ENCODE results near the gene PTH2R. TPM values are rescaled to one million over a fixed set of nuclear protein-coding genes. Genes with fewer than 3 reads are reported as not detected.
"Not testable (repeated sequence)": the region's sequence is repeated elsewhere in the genome, so short reads cannot be mapped to it uniquely, and the experiment has no call there.

The PTH2R gene
- total and polyA plus RNA-seq, 9 donors: 0.11 to 2.2 (median 0.30) TPM; not detected in 1

DNA sequence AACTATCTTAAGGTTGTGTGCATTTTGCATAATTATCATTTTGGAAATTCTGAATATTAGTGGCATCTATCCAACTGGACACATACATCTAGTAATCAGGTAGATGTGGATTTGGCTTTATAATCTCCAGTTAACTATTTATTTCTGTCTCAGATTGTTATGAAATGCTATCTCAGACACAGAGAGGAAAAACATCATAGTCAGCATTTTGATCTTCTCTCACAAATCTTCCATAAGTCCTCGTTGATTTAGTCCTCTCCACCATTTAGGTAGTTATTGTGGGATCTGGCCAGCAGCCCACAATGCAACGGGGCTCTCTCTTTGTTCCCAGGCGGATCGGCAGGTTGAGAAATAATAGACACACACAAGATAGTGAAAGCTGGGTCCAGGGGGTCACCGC lies 75.4 kb downstream of the PTH2R start:
- H3K4me1 ChIP-seq (ENCODE audit: control insufficient read depth, insufficient read depth, low read length); H3K4me3 ChIP-seq (ENCODE audit: low read length); H3K27ac ChIP-seq (ENCODE audit: low read length); H3K27me3 ChIP-seq (ENCODE audit: control insufficient read depth, insufficient read depth, low read length); DNase-seq; H3K9me3 ChIP-seq (replicated peaks; ENCODE audit: control insufficient read depth, low read depth, low read length); H3K36me3 ChIP-seq (ENCODE audit: control insufficient read depth, insufficient read depth, low read length): not testable (repeated sequence)
- WGBS (ENCODE audit: insufficient coverage): no CpG with 5 or more reads among the region's 5 CpGs

DNA sequence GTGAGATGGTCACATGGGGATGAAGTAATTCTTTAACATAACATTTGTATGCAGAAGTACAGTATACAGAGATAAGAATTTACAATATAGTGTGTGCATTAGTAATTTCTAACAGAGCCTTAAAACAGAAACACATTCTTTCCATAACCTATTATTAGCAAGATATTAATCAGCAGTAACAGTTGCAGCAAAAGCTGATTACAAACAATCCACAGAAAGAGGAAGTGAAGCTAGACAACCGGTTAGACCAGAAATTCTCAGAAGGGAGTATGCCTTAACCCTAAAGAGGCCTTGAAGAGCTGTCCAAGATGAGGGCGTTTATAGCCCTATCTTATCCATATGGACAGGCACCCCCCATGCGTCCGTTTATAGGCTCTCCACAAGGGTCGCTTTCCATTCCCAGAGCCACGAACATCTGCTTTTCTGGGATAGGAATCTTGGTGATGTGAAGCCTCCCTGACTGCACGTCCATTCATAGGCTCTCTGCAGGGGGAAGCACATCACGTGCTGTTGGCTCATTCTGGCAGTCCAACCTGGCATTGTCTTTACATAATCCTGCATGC lies 75.9 kb downstream of the PTH2R start:
- H3K9me3 ChIP-seq (replicated peaks; ENCODE audit: control insufficient read depth, low read depth, low read length); H3K4me1 ChIP-seq (ENCODE audit: control insufficient read depth, insufficient read depth, low read length); H3K27ac ChIP-seq (ENCODE audit: low read length); H3K4me3 ChIP-seq (ENCODE audit: low read length); H3K36me3 ChIP-seq (ENCODE audit: control insufficient read depth, insufficient read depth, low read length); H3K27me3 ChIP-seq (ENCODE audit: control insufficient read depth, insufficient read depth, low read length): not testable (repeated sequence)
- peak; percentile 28 for DNase-seq
- WGBS (ENCODE audit: insufficient coverage): no CpG with 5 or more reads among the region's 8 CpGs

DNA sequence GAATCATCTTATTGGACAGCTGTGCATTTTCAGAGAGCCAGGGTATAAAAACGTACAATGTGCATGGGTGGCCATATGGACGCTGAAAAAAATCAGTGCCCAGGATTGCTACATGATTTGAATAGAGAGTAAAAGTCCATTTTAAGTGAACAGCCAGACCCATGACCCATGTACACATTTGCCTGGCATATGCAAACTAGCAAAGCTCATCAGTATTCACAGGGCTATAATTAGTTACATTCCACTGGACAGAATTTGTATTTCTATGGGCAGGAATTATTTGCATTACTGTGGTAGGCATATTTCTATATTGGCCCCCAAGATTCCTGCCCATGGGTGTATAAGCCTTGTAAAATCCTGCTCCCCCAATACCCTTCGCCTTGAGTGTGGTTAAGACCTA lies 78.8 kb downstream of the PTH2R start:
- Histone ChIP-seq H3K4me3 (ENCODE audit: low read length) (no peak overlapping the region), H3K4me1 (ENCODE audit: control insufficient read depth, insufficient read depth, low read length) (no peaks in the 10 kb centered on the region), H3K27me3 (ENCODE audit: control insufficient read depth, insufficient read depth, low read length) (no peaks in the 10 kb centered on the region), H3K36me3 (ENCODE audit: control insufficient read depth, insufficient read depth, low read length) (no peaks in the 10 kb centered on the region), H3K27ac (ENCODE audit: low read length) (no peak overlapping the region), H3K9me3 (replicated peaks; ENCODE audit: control insufficient read depth, low read depth, low read length) (peaks cover 8% of the 10 kb centered on the region)
- DNase-seq: no peak
- whole genome bisulfite sequencing (ENCODE audit: insufficient coverage): 74% methylated on average over 2 of the region's 3 CpGs

DNA sequence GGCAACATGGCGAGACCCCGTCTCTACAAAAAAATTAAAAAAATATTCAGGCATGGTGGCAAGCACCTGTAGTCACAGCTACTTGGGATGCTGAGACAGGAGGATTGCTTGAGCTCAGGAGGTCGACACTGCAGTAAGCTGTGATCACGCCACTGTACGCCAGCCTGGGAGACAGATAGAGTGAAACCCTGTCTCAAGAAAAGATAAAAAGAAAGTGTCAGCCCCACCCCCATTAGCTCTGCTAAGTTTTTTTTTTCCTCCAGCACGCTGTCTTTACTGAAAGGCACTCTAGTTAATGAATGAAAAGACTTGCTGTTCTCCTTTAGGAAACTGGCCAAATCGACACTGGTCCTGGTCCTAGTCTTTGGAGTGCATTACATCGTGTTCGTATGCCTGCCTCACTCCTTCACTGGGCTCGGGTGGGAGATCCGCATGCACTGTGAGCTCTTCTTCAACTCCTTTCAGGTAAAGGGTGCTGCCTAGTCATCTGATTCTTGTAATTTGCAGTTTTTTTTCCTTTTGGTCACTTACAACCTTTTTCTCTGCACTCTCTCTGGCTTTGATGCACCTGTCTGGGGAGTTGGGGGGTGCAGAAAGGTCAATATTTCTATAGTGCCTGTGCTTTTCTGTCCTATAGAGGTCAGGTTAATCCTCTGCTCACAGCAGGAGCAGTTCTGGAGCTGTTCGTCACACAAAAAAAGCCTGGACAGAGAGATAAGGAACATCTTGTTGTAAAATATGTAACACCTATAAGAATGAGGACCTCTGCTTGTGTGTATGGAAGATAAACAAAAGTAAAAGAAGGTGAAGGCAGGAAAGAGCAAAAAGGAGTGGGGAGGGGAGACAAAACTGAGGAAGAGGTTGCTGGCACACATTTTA lies 82.3 kb downstream of the PTH2R start:
- 74% methylated on average over 9 of the region's 12 CpGs for WGBS (ENCODE audit: insufficient coverage)
- H3K27ac ChIP-seq (ENCODE audit: low read length): no peak overlapping the region
- H3K36me3 ChIP-seq (ENCODE audit: control insufficient read depth, insufficient read depth, low read length): no peaks in the 10 kb centered on the region
- peaks cover 2% of the 10 kb centered on the region for H3K9me3 ChIP-seq (replicated peaks; ENCODE audit: control insufficient read depth, low read depth, low read length)
- no peaks in the 10 kb centered on the region for H3K4me1 ChIP-seq (ENCODE audit: control insufficient read depth, insufficient read depth, low read length)
- no peak overlapping the region for H3K4me3 ChIP-seq (ENCODE audit: low read length)
- no peak for DNase-seq
- H3K27me3 ChIP-seq (ENCODE audit: control insufficient read depth, insufficient read depth, low read length): no peaks in the 10 kb centered on the region

DNA sequence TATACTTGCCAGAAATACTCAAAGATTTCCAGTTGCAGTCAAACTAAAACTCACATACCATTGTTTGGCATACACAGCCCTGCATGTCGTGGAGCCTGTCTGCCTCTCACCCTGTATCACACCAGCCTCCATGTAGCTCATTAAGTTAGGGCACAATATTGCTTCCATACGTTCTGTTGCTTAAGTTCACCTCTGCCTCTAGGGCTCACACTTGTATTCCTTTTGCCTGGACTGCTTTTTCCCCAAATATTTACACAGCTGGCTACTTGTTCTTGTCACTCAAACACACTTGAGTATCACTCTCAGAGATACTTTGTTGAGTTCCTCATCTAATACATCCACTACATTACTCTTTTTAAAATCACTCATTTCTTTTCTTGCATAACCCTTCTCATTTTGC lies 83.1 kb downstream of the PTH2R start:
- Histone ChIP-seq H3K36me3 (ENCODE audit: control insufficient read depth, insufficient read depth, low read length) (no peaks in the 10 kb centered on the region), H3K9me3 (replicated peaks; ENCODE audit: control insufficient read depth, low read depth, low read length) (peaks cover 2% of the 10 kb centered on the region), H3K27me3 (ENCODE audit: control insufficient read depth, insufficient read depth, low read length) (no peaks in the 10 kb centered on the region), H3K27ac (ENCODE audit: low read length) (no peak overlapping the region), H3K4me3 (ENCODE audit: low read length) (no peak overlapping the region), H3K4me1 (ENCODE audit: control insufficient read depth, insufficient read depth, low read length) (no peaks in the 10 kb centered on the region)
- 4% methylated on average over 2 of the region's 2 CpGs for WGBS (ENCODE audit: insufficient coverage)
- DNase-seq: no peak

DNA sequence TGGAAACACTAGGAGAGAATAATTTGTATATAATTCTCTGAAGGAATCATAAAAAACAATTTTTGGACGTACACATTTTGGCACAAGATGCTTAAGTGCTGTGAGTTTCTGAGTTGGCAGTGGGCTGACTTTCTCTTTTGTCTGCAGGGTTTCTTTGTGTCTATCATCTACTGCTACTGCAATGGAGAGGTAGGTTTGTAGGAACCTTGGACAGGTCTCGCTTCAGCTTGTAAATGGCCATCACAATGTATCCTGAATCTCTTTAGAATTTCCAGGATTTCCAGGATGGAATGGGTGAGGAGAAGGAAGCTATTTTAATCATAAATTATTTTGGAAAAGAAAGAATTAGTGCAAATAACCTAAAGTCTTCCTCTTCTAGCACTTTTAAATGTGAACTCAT lies 83.9 kb downstream of the PTH2R start:
- no CpG with 5 or more reads among the region's 2 CpGs for WGBS (ENCODE audit: insufficient coverage)
- Histone ChIP-seq H3K4me1 (ENCODE audit: control insufficient read depth, insufficient read depth, low read length) (no peaks in the 10 kb centered on the region), H3K27ac (ENCODE audit: low read length) (no peak overlapping the region), H3K36me3 (ENCODE audit: control insufficient read depth, insufficient read depth, low read length) (no peaks in the 10 kb centered on the region), H3K27me3 (ENCODE audit: control insufficient read depth, insufficient read depth, low read length) (no peaks in the 10 kb centered on the region), H3K9me3 (replicated peaks; ENCODE audit: control insufficient read depth, low read depth, low read length) (peaks cover 2% of the 10 kb centered on the region), H3K4me3 (ENCODE audit: low read length) (no peak overlapping the region)
- DNase-seq: no peak

DNA sequence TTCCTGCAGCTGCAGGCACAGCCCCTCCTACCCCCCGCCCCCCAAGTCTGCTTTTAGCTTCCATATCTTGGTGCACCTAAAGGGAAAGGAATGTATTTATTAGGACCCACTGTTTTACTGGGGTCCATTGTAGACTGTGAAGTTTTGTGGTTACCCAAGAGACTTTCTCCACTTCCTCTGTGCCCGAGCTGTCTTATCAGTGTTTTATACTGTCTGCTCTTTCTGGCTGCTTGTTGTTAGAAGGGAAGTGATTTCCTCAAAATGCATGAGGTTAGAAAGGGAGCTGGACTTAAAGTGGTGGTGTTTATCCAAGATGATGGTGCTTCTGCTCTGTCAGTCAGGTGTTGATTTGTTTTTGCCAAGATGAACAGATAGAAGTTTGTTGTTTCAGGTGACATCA lies 85.0 kb downstream of the PTH2R start:
- no peak for DNase-seq
- H3K27me3 ChIP-seq (ENCODE audit: control insufficient read depth, insufficient read depth, low read length): no peaks in the 10 kb centered on the region
- H3K36me3 ChIP-seq (ENCODE audit: control insufficient read depth, insufficient read depth, low read length): no peaks in the 10 kb centered on the region
- H3K4me3 ChIP-seq (ENCODE audit: low read length): no peak overlapping the region
- H3K4me1 ChIP-seq (ENCODE audit: control insufficient read depth, insufficient read depth, low read length): no peaks in the 10 kb centered on the region
- no peak overlapping the region for H3K27ac ChIP-seq (ENCODE audit: low read length)
- H3K9me3 ChIP-seq (replicated peaks; ENCODE audit: control insufficient read depth, low read depth, low read length): peaks cover 2% of the 10 kb centered on the region
- WGBS (ENCODE audit: insufficient coverage): no CpG with 5 or more reads among the region's 2 CpGs

DNA sequence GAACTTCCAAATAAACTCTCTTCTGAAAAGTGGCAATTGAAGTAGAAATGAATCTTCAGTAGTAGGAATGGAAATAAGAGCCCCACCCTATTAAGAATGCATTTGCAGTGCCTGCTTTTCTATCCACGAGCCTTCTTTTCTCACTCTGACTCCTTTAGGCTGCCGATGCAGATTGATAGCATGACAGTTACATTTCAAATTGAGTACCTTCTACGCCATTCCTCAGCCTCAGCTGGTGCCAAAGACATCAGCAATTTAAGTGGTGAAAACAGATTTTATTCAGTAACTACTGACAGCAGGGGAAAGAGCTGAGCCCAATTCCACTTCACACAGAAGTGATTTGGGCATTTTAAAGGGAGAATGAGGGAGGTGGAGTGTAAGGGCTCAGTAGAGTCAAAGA lies 85.5 kb downstream of the PTH2R start:
- 67% methylated on average over 2 of the region's 3 CpGs for WGBS (ENCODE audit: insufficient coverage)
- no peak overlapping the region for H3K27ac ChIP-seq (ENCODE audit: low read length)
- no peak for DNase-seq
- no peaks in the 10 kb centered on the region for H3K36me3 ChIP-seq (ENCODE audit: control insufficient read depth, insufficient read depth, low read length)
- H3K4me1 ChIP-seq (ENCODE audit: control insufficient read depth, insufficient read depth, low read length): no peaks in the 10 kb centered on the region
- H3K9me3 ChIP-seq (replicated peaks; ENCODE audit: control insufficient read depth, low read depth, low read length): peaks cover 2% of the 10 kb centered on the region
- H3K27me3 ChIP-seq (ENCODE audit: control insufficient read depth, insufficient read depth, low read length): no peaks in the 10 kb centered on the region
- H3K4me3 ChIP-seq (ENCODE audit: low read length): no peak overlapping the region

DNA sequence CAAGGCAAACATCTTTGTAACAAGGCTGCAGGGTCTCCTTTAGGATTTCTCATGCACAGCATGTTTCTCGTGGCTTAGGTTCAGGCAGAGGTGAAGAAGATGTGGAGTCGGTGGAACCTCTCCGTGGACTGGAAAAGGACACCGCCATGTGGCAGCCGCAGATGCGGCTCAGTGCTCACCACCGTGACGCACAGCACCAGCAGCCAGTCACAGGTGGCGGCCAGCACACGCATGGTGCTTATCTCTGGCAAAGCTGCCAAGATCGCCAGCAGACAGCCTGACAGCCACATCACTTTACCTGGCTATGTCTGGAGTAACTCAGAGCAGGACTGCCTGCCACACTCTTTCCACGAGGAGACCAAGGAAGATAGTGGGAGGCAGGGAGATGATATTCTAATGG lies 86.6 kb downstream of the PTH2R start:
- no peaks in the 10 kb centered on the region for H3K36me3 ChIP-seq (ENCODE audit: control insufficient read depth, insufficient read depth, low read length)
- WGBS (ENCODE audit: insufficient coverage): 84% methylated on average over 10 of the region's 12 CpGs
- no peaks in the 10 kb centered on the region for H3K27me3 ChIP-seq (ENCODE audit: control insufficient read depth, insufficient read depth, low read length)
- H3K4me1 ChIP-seq (ENCODE audit: control insufficient read depth, insufficient read depth, low read length): no peaks in the 10 kb centered on the region
- no peak overlapping the region for H3K4me3 ChIP-seq (ENCODE audit: low read length)
- no peak overlapping the region for H3K27ac ChIP-seq (ENCODE audit: low read length)
- no peaks in the 10 kb centered on the region for H3K9me3 ChIP-seq (replicated peaks; ENCODE audit: control insufficient read depth, low read depth, low read length)
- no peak for DNase-seq

DNA sequence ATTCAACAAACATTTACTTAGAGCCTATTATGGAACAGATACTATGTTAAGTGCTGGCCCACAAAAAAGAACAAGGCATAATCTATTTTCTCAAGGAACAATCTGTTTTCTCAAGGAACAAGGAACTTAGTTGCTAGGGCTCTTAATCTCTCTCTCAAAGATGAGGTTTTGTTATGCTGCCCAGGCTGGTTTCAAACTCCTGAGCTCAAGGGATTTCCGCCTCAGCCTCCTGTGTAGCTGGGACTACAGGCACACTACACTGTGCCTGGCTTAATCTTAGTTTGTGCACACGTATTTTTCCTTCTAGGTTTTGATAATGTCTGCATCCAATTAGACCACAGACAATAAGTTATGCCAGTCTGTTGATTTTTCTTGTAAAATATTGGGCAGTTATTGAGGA lies 89.5 kb downstream of the PTH2R start:
- Histone ChIP-seq H3K36me3 (ENCODE audit: control insufficient read depth, insufficient read depth, low read length) (no peaks in the 10 kb centered on the region), H3K9me3 (replicated peaks; ENCODE audit: control insufficient read depth, low read depth, low read length) (no peaks in the 10 kb centered on the region), H3K4me1 (ENCODE audit: control insufficient read depth, insufficient read depth, low read length) (no peaks in the 10 kb centered on the region), H3K4me3 (ENCODE audit: low read length) (no peak overlapping the region), H3K27ac (ENCODE audit: low read length) (no peak overlapping the region), H3K27me3 (ENCODE audit: control insufficient read depth, insufficient read depth, low read length) (no peaks in the 10 kb centered on the region)
- WGBS (ENCODE audit: insufficient coverage): no CpG with 5 or more reads among the region's 2 CpGs
- no peak for DNase-seq
